Tibial nerve (tissue), 4 donors: ENCODE results near the gene TMEM239. TPM values are rescaled to one million over a fixed set of nuclear protein-coding genes. Genes with fewer than 3 reads are reported as not detected.

ENCODE experiments used
- DNase-seq, 2 donors: peaks; one replicate each; pipeline ENCODE4 v3.0.0-alpha.2; 2019; ENCODE audit warnings: low spot score in 2 of 2
- H3K27ac ChIP-seq, 4 donors: fragments of 200-600 bp; sonication (generic) in 3 of 4; one replicate each; pipeline ENCODE4 v1.5.1; 2017 to 2019; ENCODE audit warnings: mild to moderate bottlenecking in 1 of 4
- H3K27me3 ChIP-seq, 2 donors: fragments of 200-600 bp; sonication (generic) in 1 of 2; one replicate each; pipeline versions ENCODE4 v1.5.1 to v1.6.0; 2017 to 2019
- H3K36me3 ChIP-seq, 3 donors: fragments of 200-600 bp; sonication (generic); one replicate each; pipeline ENCODE4 v1.5.1; 2018 to 2019
- H3K4me1 ChIP-seq, 4 donors: fragments of 200-600 bp; sonication (generic) in 3 of 4; one replicate each; pipeline ENCODE4 v1.5.1; 2017 to 2019
- H3K4me3 ChIP-seq, 4 donors: fragments of 200-600 bp; sonication (generic) in 3 of 4; one replicate each; pipeline ENCODE4 v1.5.1; 2017 to 2019; ENCODE audit warnings: mild to moderate bottlenecking in 1 of 4, moderate library complexity in 1 of 4
- H3K9me3 ChIP-seq, 4 donors: fragments of 200-600 bp; sonication (generic) in 3 of 4; one replicate each; pipeline ENCODE4 v1.5.1; 2017 to 2019
- CTCF ChIP-seq, 5 experiments: fragments of 200-600 bp in 3 of 5; fragments of 450-650 bp in 2 of 5; sonication (generic) in 3 of 5; IDR thresholded peaks; one replicate each; pipeline ENCODE4 v1.5.1; 2016 to 2019; ENCODE audit warnings: antibody characterized with exemption in 5 of 5, mild to moderate bottlenecking in 3 of 5, moderate library complexity in 2 of 5
- EP300 ChIP-seq, 2 donors: sonication (generic); formaldehyde crosslinking; IDR thresholded peaks; one replicate each; pipeline ENCODE4 v1.6.1; 2017; ENCODE audit warnings: antibody characterized with exemption in 2 of 2, mild to moderate bottlenecking in 1 of 2
- POLR2A ChIP-seq, 2 donors: fragments of 450-650 bp; IDR thresholded peaks; one replicate each; pipeline ENCODE4 v1.6.1; 2017; ENCODE audit warnings: antibody characterized with exemption in 2 of 2, mild to moderate bottlenecking in 2 of 2, moderate library complexity in 2 of 2
- WGBS, 2 donors: methylation state at CpG; one replicate each; pipeline ENCODE4 v1.1.5; 2018; 5-methylcytosine and 5-hydroxymethylcytosine counted together
- total RNA-seq, 4 donors: library from RNA; depleted of rRNA; stranded (reverse); fragments of >200 nt; gene quantifications; one replicate each; pipeline ENCODE4 v1.1.0, GENCODE V29; 2016

TMEM239 gene
- total RNA-seq, 4 donors from 2014 or later = not detected

DNA sequence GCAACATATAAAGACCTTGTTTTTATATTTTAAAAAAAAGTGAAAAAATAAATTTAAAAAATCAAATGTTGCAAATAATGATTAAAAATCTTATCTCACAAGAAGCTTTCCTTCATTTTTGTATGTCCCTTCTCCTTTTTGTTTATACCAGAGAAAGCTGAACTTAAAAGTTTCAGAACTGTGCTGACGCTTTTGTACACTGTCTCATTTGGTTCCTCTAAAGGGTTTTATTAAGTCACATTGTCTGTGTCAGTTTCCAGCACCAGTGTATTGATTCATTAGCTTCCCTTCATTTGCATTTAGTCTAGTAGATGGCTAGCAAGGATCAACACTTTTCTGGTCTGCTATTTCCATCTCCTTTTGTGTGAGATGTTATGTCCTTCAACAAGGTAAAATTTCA is 17.6 kb downstream of the TMEM239 start:
- H3K4me3 ChIP-seq = no peak overlapping the region
- H3K36me3 ChIP-seq = peaks cover 0 to 40% (median 0%) of the 10 kb centered on the region in 3 donors
- no peaks in the 10 kb centered on the region for H3K4me1 ChIP-seq
- H3K9me3 ChIP-seq = no peaks in the 10 kb centered on the region
- no peaks in the 10 kb centered on the region for H3K27me3 ChIP-seq
- H3K27ac ChIP-seq = no peak overlapping the region
- WGBS, 2 donors = 68 to 79% methylated on average over 1 of the region's 1 CpG
- no peak for TF ChIP-seq CTCF (IDR thresholded peaks at IDR 0.05)
- no peak for TF ChIP-seq POLR2A (IDR thresholded peaks at IDR 0.05)
- TF ChIP-seq EP300 (IDR thresholded peaks at IDR 0.05) = no peak
- DNase-seq = no peak

GRCh38 chr20:2834401-2835110 is 18.4 kb downstream of the TMEM239 start:
- Histone ChIP-seq H3K27ac (no peak overlapping the region), H3K27me3 (no peaks in the 10 kb centered on the region), H3K4me1 (peaks cover 0 to 6% (median under 1%) of the 10 kb centered on the region in 4 donors), H3K36me3 (peaks cover 0 to 41% (median 0%) of the 10 kb centered on the region in 3 donors), H3K4me3 (no peak overlapping the region), H3K9me3 (no peaks in the 10 kb centered on the region)
- 92 to 96% methylated on average over 14 of the region's 14 CpGs for WGBS, 2 donors
- no peak for DNase-seq
- TF ChIP-seq CTCF (IDR thresholded peaks at IDR 0.05) (no peak), POLR2A (IDR thresholded peaks at IDR 0.05) (no peak), EP300 (IDR thresholded peaks at IDR 0.05) (no peak)

DNA sequence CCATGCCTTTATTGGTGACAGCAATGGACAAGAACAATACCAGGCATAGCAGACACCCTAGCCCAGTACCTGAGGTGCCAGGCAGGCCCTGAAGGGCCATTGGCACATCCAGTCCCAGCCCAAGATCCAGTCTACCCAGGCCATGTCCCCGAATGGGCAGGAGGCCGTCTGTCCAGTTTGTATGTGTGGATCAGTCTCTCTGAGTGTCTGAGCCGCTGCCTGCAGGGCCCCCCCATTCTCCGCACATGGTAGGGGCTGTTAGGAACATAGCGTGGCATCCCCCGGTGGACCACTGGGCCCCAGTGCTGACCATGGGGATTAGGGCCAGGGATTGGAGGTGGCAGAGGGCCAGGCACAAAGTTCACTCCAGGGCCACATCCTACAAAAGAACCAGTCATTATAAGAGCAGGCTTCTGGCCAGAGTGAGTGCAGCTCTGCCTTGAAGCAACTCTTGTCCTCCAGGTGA is 19.2 kb downstream of the TMEM239 start:
- peaks cover 0 to 13% (median 3%) of the 10 kb centered on the region in 4 donors for H3K4me1 ChIP-seq
- no peak for TF ChIP-seq EP300 (IDR thresholded peaks at IDR 0.05)
- TF ChIP-seq POLR2A (IDR thresholded peaks at IDR 0.05) = no peak
- no peak for TF ChIP-seq CTCF (IDR thresholded peaks at IDR 0.05)
- peaks cover 0 to 41% (median 0%) of the 10 kb centered on the region in 3 donors for H3K36me3 ChIP-seq
- no peak overlapping the region for H3K27ac ChIP-seq
- DNase-seq = no peak
- WGBS, 2 donors = 66 to 83% methylated on average over 4 to 6 of the region's 6 CpGs
- no peak overlapping the region for H3K4me3 ChIP-seq
- no peaks in the 10 kb centered on the region for H3K27me3 ChIP-seq
- no peaks in the 10 kb centered on the region for H3K9me3 ChIP-seq

DNA sequence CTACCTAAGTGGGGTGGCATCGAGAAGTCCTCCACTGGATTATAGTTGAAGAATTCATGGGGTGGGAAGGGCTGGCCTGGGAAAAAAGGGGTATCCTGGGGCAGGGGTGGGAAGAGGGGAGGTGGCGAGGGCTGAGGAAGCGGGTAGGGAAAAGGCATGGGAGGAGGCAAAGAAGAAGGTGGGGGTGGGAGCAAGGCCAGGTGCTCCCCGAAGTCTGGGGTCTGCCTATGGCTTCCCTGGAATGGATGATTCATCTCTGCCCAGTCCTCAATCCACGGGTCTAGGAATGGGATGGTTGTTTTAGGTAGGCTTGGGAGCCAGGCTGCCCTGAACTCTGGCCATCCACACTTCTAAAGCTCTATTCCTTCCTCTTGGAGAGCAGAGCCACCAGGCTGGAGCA is 19.9 kb downstream of the TMEM239 start:
- H3K4me1 ChIP-seq = peaks cover 0 to 13% (median 3%) of the 10 kb centered on the region in 4 donors
- peaks cover 0 to 41% (median 0%) of the 10 kb centered on the region in 3 donors for H3K36me3 ChIP-seq
- H3K27me3 ChIP-seq = no peaks in the 10 kb centered on the region
- H3K4me3 ChIP-seq = no peak overlapping the region
- no peak for DNase-seq
- no peak overlapping the region for H3K27ac ChIP-seq
- TF ChIP-seq POLR2A (IDR thresholded peaks at IDR 0.05) (no peak), CTCF (IDR thresholded peaks at IDR 0.05) (no peak), EP300 (IDR thresholded peaks at IDR 0.05) (no peak)
- no peaks in the 10 kb centered on the region for H3K9me3 ChIP-seq
- 82 to 87% methylated on average over 5 of the region's 5 CpGs for WGBS, 2 donors

DNA sequence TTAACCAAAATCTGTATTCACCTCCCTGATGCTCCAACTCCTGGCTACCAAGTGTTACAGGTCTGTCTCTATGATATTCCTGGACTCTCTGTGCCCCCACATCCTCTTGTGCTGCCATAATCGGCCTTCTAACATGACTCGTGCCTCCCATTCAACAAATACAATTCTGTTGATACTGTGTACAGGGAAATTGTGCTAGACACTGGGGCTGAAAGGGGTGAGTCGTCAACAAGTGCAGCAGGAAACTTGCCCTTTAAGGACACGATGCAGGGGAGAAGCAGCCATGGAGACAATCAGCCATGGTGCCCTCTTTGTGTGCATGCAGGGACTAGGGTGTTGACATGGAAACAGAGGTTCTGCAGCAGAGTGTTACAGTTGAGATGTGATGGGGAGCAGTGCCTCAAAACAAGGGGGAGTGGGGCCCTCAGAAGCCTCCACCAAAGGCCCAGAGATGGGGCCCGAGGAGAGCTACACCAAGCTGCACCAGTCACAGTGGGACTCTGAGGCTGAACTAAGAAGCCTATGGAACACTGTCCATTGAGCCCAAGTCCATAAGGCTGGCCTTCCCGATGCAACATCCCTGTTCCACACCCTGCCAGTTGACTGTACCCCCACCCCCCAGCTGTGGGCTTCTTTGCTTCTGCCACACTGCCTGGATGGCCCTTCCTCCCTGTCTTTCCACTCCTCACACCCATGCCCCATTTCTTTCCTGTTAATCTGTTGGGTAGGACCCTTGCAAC is 21.2 kb downstream of the TMEM239 start:
- Histone ChIP-seq H3K27me3 (no peaks in the 10 kb centered on the region), H3K36me3 (peaks cover 0 to 41% (median 0%) of the 10 kb centered on the region in 3 donors), H3K27ac (no peak overlapping the region), H3K4me3 (no peak overlapping the region), H3K9me3 (no peaks in the 10 kb centered on the region), H3K4me1 (peaks cover 0 to 26% (median 8%) of the 10 kb centered on the region in 4 donors)
- no peak for TF ChIP-seq CTCF (IDR thresholded peaks at IDR 0.05)
- TF ChIP-seq POLR2A (IDR thresholded peaks at IDR 0.05) = no peak
- no peak for TF ChIP-seq EP300 (IDR thresholded peaks at IDR 0.05)
- 80% methylated on average over 6 of the region's 6 CpGs for WGBS, 2 donors
- no peak for DNase-seq
